HFFc6 (cell line): ENCODE results near the gene SYNE2. TPM values are rescaled to one million over a fixed set of nuclear protein-coding genes. Genes with fewer than 3 reads are reported as not detected.

ENCODE experiments used
- DNase-seq: peaks from one replicate; pipeline ENCODE4 v3.0.0-alpha.2; 2018
- H3K27ac Mint-ChIP-seq: 2 replicates; pipeline ENCODE4 v1.8.0; 2020; ENCODE audit warnings: mild to moderate bottlenecking, mixed read lengths
- H3K27me3 Mint-ChIP-seq: 2 replicates; pipeline ENCODE4 v1.8.0; 2021; ENCODE audit warnings: mild to moderate bottlenecking, moderate library complexity, mixed read lengths; ENCODE audit not compliant: insufficient read depth
- H3K36me3 Mint-ChIP-seq: 2 replicates; pipeline ENCODE4 v1.8.0; 2021; ENCODE audit warnings: low read depth, mixed read lengths
- H3K4me1 Mint-ChIP-seq: 2 replicates; pipeline ENCODE4 v1.8.0; 2020; ENCODE audit warnings: low read depth, mixed read lengths
- H3K4me3 Mint-ChIP-seq: 2 replicates; pipeline ENCODE4 v1.8.0; 2020; ENCODE audit warnings: mild to moderate bottlenecking, moderate library complexity, mixed read lengths
- H3K9me3 Mint-ChIP-seq: 2 replicates; pipeline ENCODE4 v1.8.0; 2020; ENCODE audit warnings: mild to moderate bottlenecking, mixed read lengths
- CTCF ChIP-seq: fragments of 200-600 bp; sonication (generic); IDR thresholded peaks from 2 replicates; pipeline ENCODE4 v1.5.0; 2021; ENCODE audit warnings: antibody characterized with exemption, mild to moderate bottlenecking
- total RNA-seq, 6 experiments: library from RNA; stranded (reverse); fragmentation: NEBNext Ultra II Directional; extraction: Animal tissue kit (Norgen Biotek cat#: 25700); gene quantifications; 2 replicates in 1 of 6; 3 replicates in 5 of 6; pipeline ENCODE4 v1.2.3, GENCODE V29; 2021

The SYNE2 gene
- total RNA-seq, 6 experiments from 2014 or later: 2.9 to 6.6 (median 6.2) TPM

GRCh38 chr14:63940387-63940786, 87.6 kb downstream of the SYNE2 start:
- Mint-ChIP-seq H3K27ac (no peak overlapping the region), H3K4me3 (no peak overlapping the region), H3K27me3 (no peaks in the 10 kb centered on the region), H3K4me1 (no peaks in the 10 kb centered on the region), H3K9me3 (no peaks in the 10 kb centered on the region), H3K36me3 (no peaks in the 10 kb centered on the region)
- no peak for DNase-seq
- TF ChIP-seq CTCF: no peak

GRCh38 chr14:63941023-63941422, 88.2 kb downstream of the SYNE2 start:
- Mint-ChIP-seq H3K27me3 (no peaks in the 10 kb centered on the region), H3K27ac (no peak overlapping the region), H3K36me3 (no peaks in the 10 kb centered on the region), H3K4me3 (no peak overlapping the region), H3K9me3 (no peaks in the 10 kb centered on the region), H3K4me1 (no peaks in the 10 kb centered on the region)
- no peak for DNase-seq
- no peak for TF ChIP-seq CTCF

GRCh38 chr14:63949696-63950095, 96.9 kb downstream of the SYNE2 start:
- H3K4me3 Mint-ChIP-seq: no peak overlapping the region
- H3K27ac Mint-ChIP-seq: no peak overlapping the region; the same call in 1 of the 2 replicates
- TF ChIP-seq CTCF: no peak
- no peaks in the 10 kb centered on the region for H3K36me3 Mint-ChIP-seq
- H3K27me3 Mint-ChIP-seq: peaks cover 1% of the 10 kb centered on the region; the same call in 1 of the 2 replicates
- peak; percentile 16 for DNase-seq
- no peaks in the 10 kb centered on the region for H3K9me3 Mint-ChIP-seq
- H3K4me1 Mint-ChIP-seq: peaks cover 8% of the 10 kb centered on the region

- no peak for TF ChIP-seq CTCF
- peaks cover 11% of the 10 kb centered on the region for H3K4me1 Mint-ChIP-seq
- no peak overlapping the region for H3K4me3 Mint-ChIP-seq
- H3K27ac Mint-ChIP-seq: no peak overlapping the region
- no peaks in the 10 kb centered on the region for H3K36me3 Mint-ChIP-seq
- no peaks in the 10 kb centered on the region for H3K9me3 Mint-ChIP-seq
- DNase-seq: no peak
- H3K27me3 Mint-ChIP-seq: peaks cover 1% of the 10 kb centered on the region; the same call in 1 of the 2 replicates
Observed at GRCh38 chr14:63951021-63951420, 98.2 kb downstream of the SYNE2 start.

- no peaks in the 10 kb centered on the region for H3K36me3 Mint-ChIP-seq
- no peak overlapping the region for H3K27ac Mint-ChIP-seq
- no peaks in the 10 kb centered on the region for H3K9me3 Mint-ChIP-seq
- no peak for DNase-seq
- H3K4me1 Mint-ChIP-seq: peaks cover 15% of the 10 kb centered on the region
- TF ChIP-seq CTCF: no peak
- H3K4me3 Mint-ChIP-seq: no peak overlapping the region
- H3K27me3 Mint-ChIP-seq: no peaks in the 10 kb centered on the region; the same call in 1 of the 2 replicates
Observed at GRCh38 chr14:63951429-63951828, 98.6 kb downstream of the SYNE2 start.
